HepG2 (cell line): ENCODE results near the gene SUZ12. TPM values are rescaled to one million over a fixed set of nuclear protein-coding genes. Genes with fewer than 3 reads are reported as not detected.

Experiments used
- AGO1 ChIP-seq: fragments of 200-400 bp; formaldehyde crosslinking; IDR thresholded peaks from 2 replicates; pipeline ENCODE4 v1.6.1; 2017; ENCODE audit warnings: mild to moderate bottlenecking, low read depth, low read length, moderate library complexity; ENCODE audit not compliant: poor library complexity, severe bottlenecking
- ATF1 ChIP-seq: IDR thresholded peaks from 2 replicates; pipeline ENCODE4 v1.6.1; 2016; ENCODE audit warnings: mild to moderate bottlenecking, control low read depth
- CBFB ChIP-seq: sonication (generic); formaldehyde crosslinking; IDR thresholded peaks from 2 replicates; pipeline ENCODE4 v1.4.0; 2020; ENCODE audit warnings: missing genetic modification reagents
- CEBPG ChIP-seq: IDR thresholded peaks from 2 replicates; pipeline ENCODE4 v1.6.1; 2016
- DNMT3B ChIP-seq: conservative IDR thresholded peaks from 2 replicates; pipeline ENCODE4 v1.6.1; 2016; ENCODE audit warnings: missing biosample characterization, control low read depth
- EED ChIP-seq: sonication (generic); formaldehyde crosslinking; IDR thresholded peaks from 2 replicates; pipeline ENCODE4 v1.5.0; 2020; ENCODE audit warnings: mild to moderate bottlenecking, missing genetic modification reagents
- FOSL2 ChIP-seq: sonication (generic); formaldehyde crosslinking; IDR thresholded peaks from 2 replicates; pipeline ENCODE4 v1.4.0; 2020; ENCODE audit warnings: missing genetic modification reagents
- GATAD1 ChIP-seq: IDR thresholded peaks from 2 replicates; pipeline ENCODE4 v1.6.1; 2016; ENCODE audit warnings: missing genetic modification reagents, missing compliant biosample characterization
- HMG20A ChIP-seq: IDR thresholded peaks from 2 replicates; pipeline ENCODE4 v1.6.1; 2016; ENCODE audit warnings: borderline replicate concordance
- KLF15 ChIP-seq: sonication (generic); formaldehyde crosslinking; IDR thresholded peaks from 2 replicates; pipeline ENCODE4 v1.8.1; 2023; ENCODE audit warnings: borderline replicate concordance, mild to moderate bottlenecking, inconsistent platforms, missing genetic modification reagents, mixed read lengths
- MXD3 ChIP-seq: IDR thresholded peaks from 2 replicates; pipeline ENCODE4 v1.6.1; 2016; ENCODE audit warnings: mild to moderate bottlenecking, missing biosample characterization, missing genetic modification reagents
- NCOR1 ChIP-seq: fragments of 200-600 bp; sonication (generic); IDR thresholded peaks from 2 replicates; pipeline ENCODE4 v1.7.0; 2017; ENCODE audit warnings: antibody characterized with exemption, low read length, borderline replicate concordance
- NFKB2 ChIP-seq: sonication (generic); formaldehyde crosslinking; IDR thresholded peaks from 2 replicates; pipeline ENCODE4 v1.4.0; 2020; ENCODE audit warnings: missing genetic modification reagents, borderline replicate concordance
- NFKBIZ ChIP-seq: IDR thresholded peaks from 2 replicates; pipeline ENCODE4 v1.6.1; 2018; ENCODE audit warnings: missing genetic modification reagents, missing compliant biosample characterization
- PHF5A ChIP-seq: IDR thresholded peaks from one replicate; pipeline ENCODE4 v1.6.1; 2018; ENCODE audit warnings: low read depth, missing genetic modification reagents; ENCODE audit not compliant: unreplicated experiment
- SIN3B ChIP-seq: fragments of 150-350 bp; IDR thresholded peaks from 2 replicates; pipeline ENCODE4 v1.6.1; 2014; ENCODE audit warnings: low read length
- SMAD9 ChIP-seq: sonication (generic); formaldehyde crosslinking; IDR thresholded peaks from 2 replicates; pipeline ENCODE4 v1.5.1; 2020; ENCODE audit warnings: mild to moderate bottlenecking, missing genetic modification reagents
- SNAPC4 ChIP-seq: sonication (generic); formaldehyde crosslinking; IDR thresholded peaks from 2 replicates; pipeline ENCODE4 v1.4.0; 2020; ENCODE audit warnings: mild to moderate bottlenecking, missing genetic modification reagents
- SNAPC5 ChIP-seq: sonication (generic); formaldehyde crosslinking; IDR thresholded peaks from 2 replicates; pipeline ENCODE4 v1.8.1; 2023; ENCODE audit warnings: mild to moderate bottlenecking, missing genetic modification reagents, borderline replicate concordance
- ZBTB38 ChIP-seq: sonication (generic); formaldehyde crosslinking; IDR thresholded peaks from 2 replicates; pipeline ENCODE4 v1.5.1; 2020; ENCODE audit warnings: mild to moderate bottlenecking, missing genetic modification reagents
- ZFY ChIP-seq: sonication (generic); formaldehyde crosslinking; IDR thresholded peaks from 2 replicates; pipeline ENCODE4 v1.4.0; 2020; ENCODE audit warnings: missing genetic modification reagents
- ZNF343 ChIP-seq: sonication (generic); formaldehyde crosslinking; IDR thresholded peaks from 2 replicates; pipeline ENCODE4 v1.4.0; 2020; ENCODE audit warnings: mild to moderate bottlenecking, missing genetic modification reagents
- ZNF414 ChIP-seq: sonication (generic); formaldehyde crosslinking; IDR thresholded peaks from 2 replicates; pipeline ENCODE4 v1.5.0; 2020; ENCODE audit warnings: missing genetic modification reagents
- ZNF777 ChIP-seq: sonication (generic); formaldehyde crosslinking; IDR thresholded peaks from 2 replicates; pipeline ENCODE4 v1.4.0; 2020; ENCODE audit warnings: missing genetic modification reagents
- polyA plus RNA-seq, 8 experiments: library from polyadenylated mRNA; depleted of rRNA in 3 of 8; stranded (reverse) in 7 of 8; unstranded in 1 of 8; fragments of >200 nt; fragmentation: Illumina TruSeq in 4 of 8; extraction: Trizol in 4 of 8; gene quantifications; 2 replicates each; pipeline versions ENCODE4 v1.2.1 to v1.2.3, GENCODE V29; 2011 to 2016; ENCODE audit warnings: low read depth in 4 of 8, missing spikeins in 1 of 8, mixed read lengths in 1 of 8; ENCODE audit not compliant: insufficient read depth in 1 of 8
- total RNA-seq, 5 experiments: library from RNA; depleted of rRNA; stranded (reverse); fragments of >200 nt; fragmentation: Illumina TruSeq; extraction: Trizol; gene quantifications; 2 replicates each; pipeline ENCODE4 v1.2.3, GENCODE V29; 2016; ENCODE audit warnings: low read depth in 1 of 5
- TF ChIP-seq, protein P1 (sequence below): IDR thresholded peaks from 2 replicates; pipeline ENCODE4 v1.6.1; 2016; ENCODE audit warnings: low read depth, borderline replicate concordance

Gene SUZ12
- total and polyA plus RNA-seq, 2 of the 13 experiments (the other 11 are each of a cell fraction or from before 2014, with no cell fraction given), result 11.7 to 15.6 TPM

DNA sequence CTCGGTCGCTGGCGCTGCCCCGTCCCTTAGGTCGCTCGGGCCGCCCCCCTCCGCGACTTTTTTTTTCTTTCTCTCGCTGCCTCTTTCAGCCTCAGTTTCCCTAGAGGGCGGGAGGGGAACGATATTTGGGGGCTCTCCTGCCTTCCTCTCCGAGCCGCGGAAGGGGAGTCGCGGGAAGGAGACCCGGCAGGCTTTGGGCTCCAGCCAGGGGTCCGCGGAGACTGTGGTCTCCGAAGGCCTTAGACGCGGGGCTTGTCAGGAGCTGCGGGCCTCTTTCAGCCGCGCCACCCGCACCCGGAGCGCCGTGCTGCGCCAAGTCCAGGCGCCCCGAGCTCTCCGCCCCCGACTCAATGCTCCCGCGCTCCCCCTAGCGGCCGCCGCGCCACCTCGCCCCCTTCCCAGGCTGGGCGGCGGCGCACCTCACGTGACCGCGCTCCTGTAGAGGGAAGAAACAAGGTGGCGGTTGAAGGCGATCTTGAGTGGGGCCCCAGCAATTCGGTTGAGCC, 70.2 kb downstream of the SUZ12 start, which contains the start of gene LRRC37B (continued):
- peak; percentile 41; the same call in 1 of the 2 replicates for TF ChIP-seq NFKB2 (CRISPR knock-in tag)
- no peak for TF ChIP-seq SMAD9 (CRISPR knock-in tag)
- no peak for TF ChIP-seq SIN3B
- TF ChIP-seq FOSL2 (CRISPR knock-in tag), result peak; percentile 34
- no peak for TF ChIP-seq NFKBIZ (CRISPR knock-in tag)
- no peak for TF ChIP-seq PHF5A (CRISPR knock-in tag)
- no peak for TF ChIP-seq DNMT3B (CRISPR knock-in tag)
- no peak for TF ChIP-seq ATF1
- TF ChIP-seq EED (CRISPR knock-in tag), result no peak
- peak; percentile 36; the same call in 1 of the 2 replicates for TF ChIP-seq MXD3 (CRISPR knock-in tag)
- TF ChIP-seq GATAD1 (CRISPR knock-in tag), result peak; percentile 61
- no peak for TF ChIP-seq KLF15 (CRISPR knock-in tag)
- no peak for TF ChIP-seq AGO1
- TF ChIP-seq CEBPG (CRISPR knock-in tag), result no peak
- peak; percentile 64 for TF ChIP-seq ZBTB38 (CRISPR knock-in tag)
- 0 out of 2 replicates have a peak, but pooled peaks have one; percentile 33 for TF ChIP-seq ZNF414 (CRISPR knock-in tag)
- peak; percentile 55; the same call in 1 of the 2 replicates for TF ChIP-seq ZFY (CRISPR knock-in tag)
- TF ChIP-seq ZNF777 (CRISPR knock-in tag), result 0 out of 2 replicates have a peak, but pooled peaks have one; percentile 37
- TF ChIP-seq CBFB (CRISPR knock-in tag), result no peak
- no peak for TF ChIP-seq NCOR1
- TF ChIP-seq SNAPC5, result no peak
- TF ChIP-seq HMG20A, result no peak
- TF ChIP-seq ZNF343 (CRISPR knock-in tag), result no peak
- 0 out of 2 replicates have a peak, but pooled peaks have one; percentile 21 for TF ChIP-seq SNAPC4 (CRISPR knock-in tag)
- TF ChIP-seq, protein P1, sequence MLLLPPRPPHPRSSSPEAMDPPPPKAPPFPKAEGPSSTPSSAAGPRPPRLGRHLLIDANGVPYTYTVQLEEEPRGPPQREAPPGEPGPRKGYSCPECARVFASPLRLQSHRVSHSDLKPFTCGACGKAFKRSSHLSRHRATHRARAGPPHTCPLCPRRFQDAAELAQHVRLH (CRISPR knock-in tag), result 0 out of 2 replicates have a peak, but pooled peaks have one; percentile 26
